AG04449 (cell line): ENCODE measurements around the gene PDSS2.

ENCODE experiments used
- CTCF ChIA-PET: fragments of 350-600 bp; formaldehyde crosslinking; extraction: SDS; loops from one replicate; lab custom pipeline; 2021; ENCODE audit warnings: antibody characterized with exemption; lab: Yijun Ruan, JAX
- POLR2A ChIA-PET: fragments of 400-600, 350-600 bp; formaldehyde crosslinking; extraction: SDS; loops from one replicate; lab custom pipeline; 2020; ENCODE audit warnings: antibody characterized with exemption, inconsistent platforms; lab: Yijun Ruan, JAX
- DNase-seq: peaks from one replicate; pipeline ENCODE4 v3.0.0-alpha.2; 2010; ENCODE audit warnings: low read depth, low spot score
- H3K4me3 ChIP-seq: 2 replicates; pipeline ENCODE4 v1.5.1; 2011; ENCODE audit warnings: low read depth, mild to moderate bottlenecking, control low read depth, low read length
- CTCF ChIP-seq: IDR thresholded peaks from one replicate; pipeline ENCODE4 v1.5.1; 2011; ENCODE audit warnings: mild to moderate bottlenecking, moderate library complexity, low read length, control low read depth, inconsistent platforms; ENCODE audit not compliant: insufficient read depth; ENCODE audit errors: missing control alignments

PDSS2 gene

GRCh38 chr6:107129370-107129925 is 329.9 kb downstream of the PDSS2 start:
- ChIA-PET CTCF (interaction anchor here (1.4 to 1.9 kb wide), 4 partner anchors 14 to 718 kb away, joined by 3 to 9 read pairs (median 6); partner anchors contain the start of gene BEND3), POLR2A (no interaction called here)
- DNase-seq: no peak
- no peak overlapping the region for H3K4me3 ChIP-seq
- TF ChIP-seq CTCF: no peak

- ChIA-PET POLR2A (no interaction called here), CTCF (interaction anchor here (1.4 to 1.9 kb wide), 3 partner anchors 13 to 719 kb away, joined by 5 to 9 read pairs (median 6); partner anchors contain the start of gene BEND3)
- H3K4me3 ChIP-seq: no peak overlapping the region
- no peak for TF ChIP-seq CTCF
- DNase-seq: no peak
Observed at GRCh38 chr6:107128577-107128976, 330.8 kb downstream of the PDSS2 start.

- no peak for DNase-seq
- TF ChIP-seq CTCF: no peak
- ChIA-PET CTCF (interaction anchor here (1.4 to 1.9 kb wide), 2 partner anchors 12 to 14 kb away, joined by 6 to 9 read pairs; partner anchors contain the start of gene BEND3), POLR2A (no interaction called here)
- H3K4me3 ChIP-seq: no peak overlapping the region
Observed at GRCh38 chr6:107128175-107128574, 331.2 kb downstream of the PDSS2 start.

- ChIA-PET CTCF (interaction anchor here (1.1 to 2.7 kb wide), 3 partner anchors 10 to 722 kb away, joined by 3 to 10 read pairs (median 9); partner anchors contain the start of gene BEND3), POLR2A (no interaction called here)
- no peak for DNase-seq
- no peak overlapping the region for H3K4me3 ChIP-seq
- no peak for TF ChIP-seq CTCF
Observed at GRCh38 chr6:107125771-107126170, 333.6 kb downstream of the PDSS2 start.

- no peak overlapping the region for H3K4me3 ChIP-seq
- ChIA-PET POLR2A (no interaction called here), CTCF (interaction anchor here (1.0 to 2.7 kb wide), 4 partner anchors 9 to 723 kb away, joined by 3 to 10 read pairs (median 6); partner anchors contain the start of gene BEND3)
- TF ChIP-seq CTCF: no peak
- no peak for DNase-seq
Observed at GRCh38 chr6:107124934-107125348, 334.4 kb downstream of the PDSS2 start.

- no peak for DNase-seq
- H3K4me3 ChIP-seq: no peak overlapping the region
- ChIA-PET CTCF (interaction anchor here (1.2 to 2.7 kb wide), 3 partner anchors 8 to 10 kb away, joined by 8 to 10 read pairs (median 9); partner anchors contain the start of gene BEND3), POLR2A (no interaction called here)
- no peak for TF ChIP-seq CTCF
Observed at GRCh38 chr6:107123501-107123900, 335.9 kb downstream of the PDSS2 start.
